ENCODE measurements around the gene BCLAF1. TPM values are rescaled to one million over a fixed set of nuclear protein-coding genes. Genes with fewer than 3 reads are reported as not detected.
A peak's percentile ranks its signal among the peaks of the same experiment; 100 is the strongest.

Gene BCLAF1
- total and polyA plus RNA-seq, 11 donors, result 11.7 to 109 (median 75.5) TPM

DNA sequence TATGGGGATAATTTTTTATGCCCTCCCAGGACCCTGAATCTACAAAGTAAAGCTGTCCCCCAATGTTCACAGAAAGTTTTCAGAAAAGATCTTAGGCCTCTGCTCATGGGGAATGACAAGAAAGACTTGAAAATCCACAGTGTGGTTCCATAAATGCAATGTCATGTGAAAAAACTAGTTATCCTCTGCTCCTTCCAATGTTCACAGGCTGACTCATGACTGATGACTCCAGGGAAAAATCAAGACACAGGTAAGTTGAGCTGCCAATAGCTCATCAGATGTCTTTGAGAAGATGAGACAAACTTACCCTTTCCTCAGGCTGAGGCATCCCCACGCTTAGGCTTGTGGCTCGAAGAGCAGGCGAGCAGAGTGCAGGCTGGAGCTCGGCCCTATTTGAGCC, 14.8 kb upstream of the BCLAF1 start:
- DNase-seq, result no peak
- no peak for TF ChIP-seq POLR2A (IDR thresholded peaks at IDR 0.05)
- no peak for TF ChIP-seq CTCF (IDR thresholded peaks at IDR 0.05)
- ATAC-seq, result no peak
- H3K4me1 ChIP-seq, result no peaks in the 10 kb centered on the region
- H3K27ac ChIP-seq, result no peak overlapping the region
- intact Hi-C loops (cut with DNase I), result no loop called here
- no peaks in the 10 kb centered on the region for H3K36me3 ChIP-seq
- no peaks in the 10 kb centered on the region for H3K9me3 ChIP-seq
- no peaks in the 10 kb centered on the region for H3K27me3 ChIP-seq
- WGBS, 4 donors, result 88 to 94% (median 93%) methylated on average over 4 of the region's 4 CpGs
- H3K4me3 ChIP-seq, result no peak overlapping the region

DNA sequence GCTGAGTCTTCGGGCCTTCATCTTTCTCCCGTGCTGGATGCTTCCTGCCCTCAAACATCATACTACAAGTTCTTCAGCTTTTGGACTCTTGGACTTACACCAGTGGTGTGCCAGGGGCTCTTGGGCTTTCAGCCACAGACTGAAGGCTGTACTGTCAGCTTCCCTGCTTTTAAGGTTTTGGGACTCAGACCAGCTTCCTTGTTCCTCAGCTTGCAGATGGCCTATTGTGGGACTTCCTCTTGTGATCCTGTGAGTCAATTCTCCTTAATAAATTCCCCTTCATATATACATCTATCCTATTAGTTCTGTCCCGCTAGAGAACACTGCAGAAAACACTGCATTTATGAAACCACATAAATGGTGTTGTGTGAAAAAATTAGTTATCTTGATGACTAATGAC, 13.9 kb upstream of the BCLAF1 start:
- H3K4me3 ChIP-seq, result no peak overlapping the region
- H3K27ac ChIP-seq, result no peak overlapping the region
- no peaks in the 10 kb centered on the region for H3K36me3 ChIP-seq
- intact Hi-C loops (cut with DNase I), result no loop called here
- H3K27me3 ChIP-seq, result no peaks in the 10 kb centered on the region
- no peaks in the 10 kb centered on the region for H3K4me1 ChIP-seq
- ATAC-seq (no peak), DNase-seq (no peak)
- TF ChIP-seq CTCF (IDR thresholded peaks at IDR 0.05), result no peak
- TF ChIP-seq POLR2A (IDR thresholded peaks at IDR 0.05), result no peak
- 87 to 97% (median 93%) methylated on average over 3 of the region's 3 CpGs for WGBS, 4 donors
- H3K9me3 ChIP-seq, result no peaks in the 10 kb centered on the region

DNA sequence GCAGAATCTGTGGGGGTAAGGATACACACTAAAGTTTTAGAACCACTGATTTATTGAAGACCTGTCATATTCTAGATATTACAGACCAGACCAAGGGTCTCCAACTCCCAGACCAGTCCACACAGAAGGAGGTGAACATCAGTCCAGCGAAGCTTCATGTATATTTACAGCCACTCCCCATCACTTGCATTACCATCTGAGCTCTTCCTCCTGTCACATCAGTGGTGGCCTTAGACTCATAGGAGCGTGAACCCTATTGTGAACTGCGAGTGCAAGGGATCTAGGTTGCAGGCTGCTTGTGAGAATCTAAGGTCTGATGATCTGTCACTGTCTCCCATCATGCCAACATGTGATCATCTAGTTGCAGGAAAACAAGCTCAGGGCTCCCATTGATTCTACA, 5.0 kb upstream of the BCLAF1 start:
- TF ChIP-seq POLR2A (IDR thresholded peaks at IDR 0.05), result no peak
- TF ChIP-seq CTCF (IDR thresholded peaks at IDR 0.05), result no peak
- H3K27ac ChIP-seq, result no peak overlapping the region
- intact Hi-C loops (cut with DNase I), result loop anchor here in 1 of 10 donors (5.0 kb wide), 1 partner anchor 42 kb away; the partner anchor contains the start of gene MTFR2
- H3K4me1 ChIP-seq, result peaks cover 0 to 13% (median 9%) of the 10 kb centered on the region in 12 donors
- ATAC-seq (no peak), DNase-seq (no peak)
- H3K36me3 ChIP-seq, result no peaks in the 10 kb centered on the region
- 90 to 97% (median 93%) methylated on average over 3 of the region's 3 CpGs for WGBS, 4 donors
- no peaks in the 10 kb centered on the region for H3K27me3 ChIP-seq
- H3K4me3 ChIP-seq, result no peak overlapping the region
- H3K9me3 ChIP-seq, result no peaks in the 10 kb centered on the region

DNA sequence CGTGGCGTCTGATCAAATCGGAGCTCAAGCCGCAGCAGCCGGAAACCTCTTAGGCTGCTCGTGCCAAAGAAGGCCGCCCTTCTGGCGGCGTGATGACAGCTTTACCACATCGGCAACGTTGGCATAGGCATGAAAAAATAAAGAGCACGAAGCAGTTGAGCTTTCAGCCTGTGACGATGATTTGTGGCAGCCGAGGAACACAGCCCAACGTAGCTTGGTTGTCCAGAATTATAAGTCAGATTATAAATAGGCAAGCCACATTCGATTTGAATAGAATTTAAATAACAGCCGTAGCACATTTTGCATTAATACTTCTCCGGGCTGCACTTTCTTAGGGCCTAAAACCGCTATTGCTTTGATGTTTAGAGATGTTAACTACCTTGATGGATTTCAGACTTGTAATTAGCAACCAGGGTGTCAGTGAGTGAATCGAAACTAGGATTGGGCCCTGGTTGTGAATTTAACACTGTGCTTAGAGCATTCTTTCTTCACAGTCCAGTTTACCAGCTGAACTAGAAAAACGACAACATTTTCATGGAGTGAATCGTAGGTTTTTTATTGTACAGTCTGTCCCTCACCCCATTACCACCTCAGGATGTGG, 864 bp upstream of the BCLAF1 start:
- WGBS, 4 donors, result 3 to 7% (median 3%) methylated on average over 17 to 22 of the region's 22 CpGs
- TF ChIP-seq CTCF (IDR thresholded peaks at IDR 0.05) (no peak), POLR2A (IDR thresholded peaks at IDR 0.05) (no peak)
- Histone ChIP-seq H3K27ac (peak overlapping the region; percentile 96 to 100 (median 100)), H3K36me3 (no peaks in the 10 kb centered on the region), H3K27me3 (no peaks in the 10 kb centered on the region), H3K4me1 (peaks cover 3 to 43% (median 36%) of the 10 kb centered on the region in 12 donors), H3K9me3 (no peaks in the 10 kb centered on the region), H3K4me3 (peak overlapping the region; percentile 9 to 98 (median 86))
- DNase-seq (peak; percentile 66 to 88 (median 83)), ATAC-seq (peak; percentile 42 to 53 (median 44))
- intact Hi-C loops (cut with DNase I), result loop anchor here in 1 of 10 donors (5.0 kb wide), 1 partner anchor 38 kb away; the partner anchor contains the start of gene MTFR2

Measured in heart left ventricle (tissue), 16 donors.